Fibroblast of pulmonary artery (primary cell): ENCODE measurements around the gene CFAP53.

Experiments used
- DNase-seq: peaks from one replicate; pipeline ENCODE4 v3.0.0-alpha.2; 2010; ENCODE audit warnings: low read depth
- H3K4me3 ChIP-seq: replicated peaks from 2 replicates; pipeline ENCODE4 v1.5.1; 2011; ENCODE audit warnings: low read depth, mild to moderate bottlenecking, control low read depth, low read length, moderate library complexity
- TF ChIP-seq, protein P1 (sequence below): IDR thresholded peaks from 2 replicates; pipeline ENCODE4 v1.5.1; 2011; ENCODE audit warnings: mild to moderate bottlenecking, control low read depth, low read length, inconsistent platforms; ENCODE audit errors: missing control alignments

The CFAP53 gene

DNA sequence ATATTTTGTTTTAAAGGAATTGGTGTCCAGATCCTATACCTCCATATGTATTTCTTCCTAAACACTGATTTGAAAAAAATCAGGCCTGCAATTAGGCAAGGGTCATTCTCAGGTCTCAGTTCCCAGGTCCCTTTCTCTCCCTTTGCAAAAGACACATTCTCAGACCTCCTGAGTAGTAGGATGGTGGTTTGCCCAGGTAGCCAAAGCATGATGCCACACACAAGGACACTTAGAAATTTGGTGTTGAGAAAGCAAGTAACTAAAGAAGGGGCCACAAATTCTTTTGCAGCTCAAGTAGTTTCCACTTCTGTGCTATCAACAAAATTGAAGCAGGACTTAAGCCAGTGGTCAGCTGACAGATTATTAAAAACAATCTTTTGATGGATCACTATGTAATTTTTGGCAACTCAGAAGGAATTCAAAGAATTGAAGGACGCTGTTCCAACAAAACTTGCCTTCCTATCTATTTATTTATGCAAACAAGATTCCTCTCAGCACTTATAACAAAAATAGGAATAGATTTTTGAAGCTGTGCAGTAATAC is 64.7 kb downstream of the CFAP53 start:
- no peak overlapping the region for H3K4me3 ChIP-seq
- TF ChIP-seq, protein P1, sequence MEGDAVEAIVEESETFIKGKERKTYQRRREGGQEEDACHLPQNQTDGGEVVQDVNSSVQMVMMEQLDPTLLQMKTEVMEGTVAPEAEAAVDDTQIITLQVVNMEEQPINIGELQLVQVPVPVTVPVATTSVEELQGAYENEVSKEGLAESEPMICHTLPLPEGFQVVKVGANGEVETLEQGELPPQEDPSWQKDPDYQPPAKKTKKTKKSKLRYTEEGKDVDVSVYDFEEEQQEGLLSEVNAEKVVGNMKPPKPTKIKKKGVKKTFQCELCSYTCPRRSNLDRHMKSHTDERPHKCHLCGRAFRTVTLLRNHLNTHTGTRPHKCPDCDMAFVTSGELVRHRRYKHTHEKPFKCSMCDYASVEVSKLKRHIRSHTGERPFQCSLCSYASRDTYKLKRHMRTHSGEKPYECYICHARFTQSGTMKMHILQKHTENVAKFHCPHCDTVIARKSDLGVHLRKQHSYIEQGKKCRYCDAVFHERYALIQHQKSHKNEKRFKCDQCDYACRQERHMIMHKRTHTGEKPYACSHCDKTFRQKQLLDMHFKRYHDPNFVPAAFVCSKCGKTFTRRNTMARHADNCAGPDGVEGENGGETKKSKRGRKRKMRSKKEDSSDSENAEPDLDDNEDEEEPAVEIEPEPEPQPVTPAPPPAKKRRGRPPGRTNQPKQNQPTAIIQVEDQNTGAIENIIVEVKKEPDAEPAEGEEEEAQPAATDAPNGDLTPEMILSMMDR, result no peak
- DNase-seq, result no peak

DNA sequence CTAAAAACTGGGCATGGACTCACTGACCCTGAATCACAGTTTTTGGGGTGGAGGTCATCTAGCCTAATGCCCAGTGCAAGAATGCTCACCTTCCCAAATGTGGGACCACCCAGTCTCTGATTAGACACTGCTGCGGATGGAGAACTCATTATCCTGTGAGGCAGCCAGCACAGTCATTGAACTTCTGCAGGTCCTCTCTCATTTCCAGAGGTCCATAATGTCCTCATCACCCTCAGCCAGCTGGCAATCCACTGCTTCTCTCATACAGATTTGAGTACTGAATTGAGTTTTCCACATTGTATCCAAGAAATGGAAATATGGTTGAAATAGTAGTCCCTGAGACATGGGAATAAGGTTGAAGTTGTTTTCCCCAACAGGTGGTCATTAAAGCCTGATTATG is 66.4 kb downstream of the CFAP53 start:
- TF ChIP-seq, protein P1, result no peak
- no peak for DNase-seq

DNA sequence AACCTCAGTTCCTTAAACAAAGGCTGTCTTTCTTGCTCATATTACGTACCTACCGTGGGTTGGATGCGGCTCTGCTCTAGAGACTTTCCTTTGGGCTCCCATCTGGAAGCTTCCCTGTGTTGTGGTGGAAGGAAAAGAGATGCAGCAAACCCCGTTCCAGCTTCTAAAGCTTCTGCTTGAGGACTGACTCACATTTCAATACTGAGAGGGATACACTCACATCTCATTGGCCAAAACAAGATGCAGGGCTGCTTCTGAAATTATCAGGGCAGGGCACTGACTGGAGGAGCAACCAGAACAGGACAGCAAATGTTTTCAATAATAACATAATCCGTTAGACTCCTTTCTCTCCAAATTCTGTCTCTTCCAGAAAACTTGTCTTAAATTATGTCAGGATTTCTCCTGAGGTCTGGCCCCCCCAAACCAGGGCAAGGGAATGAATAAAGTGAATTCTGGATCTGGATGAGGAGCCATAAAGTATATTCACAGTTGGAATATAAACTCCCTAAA is 66.9 kb downstream of the CFAP53 start:
- TF ChIP-seq, protein P1, result no peak
- DNase-seq, result no peak
- no peak overlapping the region for H3K4me3 ChIP-seq

More for the DNA sequence above, 66.4 kb downstream of the CFAP53 start:
- no peak overlapping the region for H3K4me3 ChIP-seq

DNA sequence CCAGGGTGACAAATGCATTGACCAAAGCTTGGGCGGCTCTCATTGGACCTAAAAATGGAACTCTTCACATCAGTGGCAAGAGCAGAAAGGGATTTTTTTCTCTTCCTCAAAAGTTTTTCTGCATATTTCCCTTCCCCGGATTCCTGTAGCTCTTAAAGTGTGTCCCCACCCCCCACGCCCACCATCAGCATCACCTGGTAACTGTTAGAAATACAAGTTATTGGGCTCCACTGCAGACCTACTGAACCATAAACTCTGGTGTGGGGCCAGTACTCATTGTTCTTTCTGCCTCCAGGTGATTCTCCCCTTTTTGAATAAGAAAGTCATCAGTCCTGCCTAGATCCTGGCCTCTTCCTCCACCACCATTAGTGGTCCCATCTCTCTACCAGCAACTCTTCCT is 70.0 kb downstream of the CFAP53 start:
- no peak overlapping the region for H3K4me3 ChIP-seq
- DNase-seq, result no peak
- TF ChIP-seq, protein P1, result no peak

DNA sequence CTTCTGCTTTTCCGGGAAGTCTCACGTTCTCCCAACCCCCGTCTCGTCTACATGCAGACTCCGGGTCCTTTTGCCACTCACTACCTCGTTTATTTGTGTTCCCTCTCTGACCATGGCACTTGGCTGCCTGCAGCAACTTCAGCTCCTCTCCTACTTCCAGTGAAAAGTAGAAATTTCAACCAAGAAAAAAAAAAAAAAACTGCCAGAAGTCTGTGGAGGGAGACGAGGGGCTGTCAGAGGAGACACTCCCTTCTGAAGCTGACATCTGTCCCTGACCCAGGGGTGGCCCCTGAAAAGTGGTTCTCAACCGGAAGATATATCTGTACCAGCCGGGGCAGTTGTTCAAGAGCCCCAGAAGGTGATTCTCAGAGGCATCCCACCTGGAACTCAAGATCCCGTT is 70.6 kb downstream of the CFAP53 start:
- H3K4me3 ChIP-seq, result no peak overlapping the region
- no peak for DNase-seq
- TF ChIP-seq, protein P1, result no peak

DNA sequence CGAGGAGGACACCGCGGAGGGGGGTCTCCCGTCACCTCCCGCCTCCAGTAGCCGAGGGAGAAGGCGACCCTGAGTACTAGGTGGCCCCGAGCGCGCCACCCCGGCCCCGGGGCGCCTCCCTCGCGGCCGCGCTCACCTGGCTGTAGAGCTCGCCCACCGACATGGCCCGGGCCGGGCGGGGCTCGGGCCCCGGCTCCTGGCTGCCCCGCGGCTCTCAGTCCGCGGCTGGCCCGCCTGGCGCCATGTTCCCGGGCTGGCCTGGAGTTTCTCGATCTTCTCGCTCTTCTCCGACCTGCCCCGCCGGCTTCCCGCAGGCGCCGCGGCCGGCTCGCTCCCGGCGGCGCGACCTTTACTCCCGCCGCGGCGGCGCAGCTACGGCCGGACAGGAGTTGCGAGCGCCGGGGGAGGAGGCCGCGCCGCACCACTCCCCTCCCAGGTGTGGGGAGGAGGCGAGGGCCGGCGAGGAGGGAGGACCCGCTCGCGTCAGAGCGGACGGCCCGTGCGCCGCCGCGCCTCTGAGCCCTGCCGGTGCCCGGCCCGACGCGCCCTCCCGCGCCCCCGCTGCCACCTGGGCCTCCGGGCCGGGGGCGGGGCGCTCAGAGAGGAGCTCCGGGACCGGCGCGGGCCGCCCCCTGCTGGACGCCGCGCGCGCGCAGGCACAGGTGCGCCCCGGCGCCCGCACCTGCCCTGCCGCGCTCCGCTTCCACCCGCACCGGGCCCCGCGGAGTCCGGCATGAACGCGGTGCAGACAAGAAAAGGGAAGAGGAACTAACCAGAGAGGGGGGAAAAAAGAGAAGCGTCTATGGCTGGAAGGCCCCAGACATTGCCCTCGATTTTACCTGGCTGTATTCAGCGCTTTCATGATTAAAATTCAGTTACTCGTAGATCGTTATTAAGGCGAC is 71.4 kb downstream of the CFAP53 start, which contains the start of gene MYO5B:
MYO5B (minus strand) TSS at position 517 of the 902 bp plus-strand sequence; CDS start at position 163, 354 bp downstream.
- TF ChIP-seq, protein P1, result no peak
- no peak for DNase-seq
- no peak within 1 kb of the TSS for H3K4me3 ChIP-seq
